Keratinocyte (primary cell): ENCODE measurements around the gene PKD2. TPM values are rescaled to one million over a fixed set of nuclear protein-coding genes. Genes with fewer than 3 reads are reported as not detected.

Experiments used
- DNase-seq: peaks from one replicate; pipeline ENCODE4 v3.0.0-alpha.2; 2011; ENCODE audit warnings: low read depth, missing footprints, low spot score
- FAIRE-seq: peaks from 2 replicates; lab custom pipeline; 2011; peaks lifted over from hg19 to GRCh38; lab: Jason Lieb, UNC
- H2AFZ ChIP-seq: 2 replicates; pipeline ENCODE4 v1.6.0; 2012; ENCODE audit warnings: low read length, control low read depth, inconsistent platforms; ENCODE audit not compliant: control insufficient read depth
- H3K27ac ChIP-seq: 2 replicates; pipeline ENCODE4 v1.5.1; 2011; ENCODE audit warnings: low read length; ENCODE audit not compliant: control insufficient read depth, insufficient read depth
- H3K27me3 ChIP-seq: 3 replicates; pipeline ENCODE4 v1.6.0; 2011; ENCODE audit warnings: low read length; ENCODE audit not compliant: control insufficient read depth, insufficient read depth; ENCODE audit errors: extremely low read depth
- H3K36me3 ChIP-seq, 2 experiments: 2 replicates in 1 of 2; 3 replicates in 1 of 2; pipeline ENCODE4 v1.5.1; 2011; ENCODE audit warnings: low read length in 2 of 2, mild to moderate bottlenecking in 1 of 2; ENCODE audit not compliant: control insufficient read depth in 2 of 2, insufficient read depth in 2 of 2; ENCODE audit errors: extremely low read depth in 1 of 2
- H3K4me1 ChIP-seq: 3 replicates; pipeline ENCODE4 v1.5.1; 2011; ENCODE audit warnings: low read length; ENCODE audit not compliant: control insufficient read depth, insufficient read depth; ENCODE audit errors: extremely low read depth
- H3K4me2 ChIP-seq: 3 replicates; pipeline ENCODE4 v1.6.0; 2011; ENCODE audit warnings: low read depth, low read length; ENCODE audit not compliant: control insufficient read depth, insufficient read depth; ENCODE audit errors: extremely low read depth
- H3K4me3 ChIP-seq, 3 experiments: fragments of 200-600 bp in 1 of 3; sonication (generic) in 1 of 3; 2 replicates in 2 of 3; 3 replicates in 1 of 3; pipeline ENCODE4 v1.5.1; 2011 to 2016; ENCODE audit warnings: low read length in 3 of 3, mild to moderate bottlenecking in 3 of 3, control low read depth in 2 of 3, inconsistent platforms in 1 of 3, low read depth in 1 of 3, mixed read lengths in 1 of 3, mixed run types in 1 of 3, moderate library complexity in 1 of 3; ENCODE audit not compliant: control insufficient read depth in 2 of 3, insufficient read depth in 2 of 3; ENCODE audit errors: extremely low read depth in 1 of 3
- H3K79me2 ChIP-seq: 2 replicates; pipeline ENCODE4 v1.6.0; 2012; ENCODE audit warnings: low read length; ENCODE audit not compliant: control insufficient read depth, insufficient read depth
- H3K9ac ChIP-seq: 3 replicates; pipeline ENCODE4 v1.6.0; 2011; ENCODE audit warnings: low read length; ENCODE audit not compliant: control insufficient read depth, insufficient read depth; ENCODE audit errors: extremely low read depth
- H3K9me1 ChIP-seq: 3 replicates; pipeline ENCODE4 v1.6.0; 2011; ENCODE audit warnings: low read length; ENCODE audit not compliant: control insufficient read depth, insufficient read depth; ENCODE audit errors: extremely low read depth
- H3K9me3 ChIP-seq: 2 replicates; pipeline ENCODE4 v1.5.1; 2012; ENCODE audit warnings: low read depth, low read length; ENCODE audit not compliant: control insufficient read depth
- H4K20me1 ChIP-seq: 3 replicates; pipeline ENCODE4 v1.6.0; 2011; ENCODE audit warnings: low read length; ENCODE audit not compliant: control insufficient read depth, insufficient read depth; ENCODE audit errors: extremely low read depth
- CTCF ChIP-seq, 3 experiments: IDR thresholded peaks in 1 of 3; conservative IDR thresholded peaks in 1 of 3; optimal IDR thresholded peaks in 1 of 3; 2 replicates in 2 of 3; 3 replicates in 1 of 3; pipeline versions ENCODE3 to v1.5.1; 2011; ENCODE audit warnings: low read length in 3 of 3, mild to moderate bottlenecking in 3 of 3, moderate library complexity in 2 of 3, control low read depth in 1 of 3, inconsistent platforms in 1 of 3; ENCODE audit not compliant: insufficient read depth in 2 of 3; ENCODE audit errors: extremely low read depth in 1 of 3
- EZH2 ChIP-seq: IDR thresholded peaks from one replicate; pipeline ENCODE4 v1.6.1; 2012; ENCODE audit warnings: inconsistent platforms, mild to moderate bottlenecking, low read length, moderate library complexity
- dilution Hi-C: fragments of 300-500 bp; cut with MboI; formaldehyde crosslinking; loops from one replicate; pipeline ENCODE4 v1.7.0; 2020; ENCODE audit warnings: low sequenced_read_pairs; ENCODE audit not compliant: extremely low pct_ligation_motif_present
- polyA plus RNA-seq, 5 experiments: library from polyadenylated mRNA; depleted of rRNA in 3 of 5; stranded (reverse) in 3 of 5; stranded (forward) in 1 of 5; unstranded in 1 of 5; fragments of >200 nt; gene quantifications; 1 replicate in 1 of 5; 2 replicates in 3 of 5; 3 replicates in 1 of 5; pipeline versions ENCODE4 v1.2.1 to v1.2.3, GENCODE V29; 2011 to 2012; ENCODE audit warnings: missing spikeins in 2 of 5, low read depth in 1 of 5, low replicate concordance in 1 of 5

Gene PKD2
- polyA plus RNA-seq, 1 donor (not counting 4 experiments of a cell fraction or from before 2014, with no cell fraction given): 21.5 TPM

GRCh38 chr4:88112856-88113255 is 105.4 kb downstream of the PKD2 start:
- Histone ChIP-seq H3K4me2 (no peak overlapping the region), H4K20me1 (no peaks in the 10 kb centered on the region), H3K9me1 (no peaks in the 10 kb centered on the region), H3K9me3 (no peaks in the 10 kb centered on the region), H3K4me3 (no peak overlapping the region), H3K36me3 (no peaks in the 10 kb centered on the region), H3K27ac (no peak overlapping the region), H2AFZ (no peak overlapping the region), H3K4me1 (no peaks in the 10 kb centered on the region), H3K79me2 (no peaks in the 10 kb centered on the region), H3K9ac (no peak overlapping the region), H3K27me3 (no peaks in the 10 kb centered on the region)
- FAIRE-seq: no peak
- TF ChIP-seq CTCF (optimal IDR thresholded peaks at IDR 0.05 in 1 of 3, IDR thresholded peaks at IDR 0.05 in 1 of 3, conservative IDR thresholded peaks at IDR 0.05 in 1 of 3; ENCODE audit: extremely low read depth in 1 of 3, insufficient read depth in 2 of 3, low read length in 3 of 3): no peak
- no peak for TF ChIP-seq EZH2
- DNase-seq: no peak
- dilution Hi-C loops: no loop called here

DNA sequence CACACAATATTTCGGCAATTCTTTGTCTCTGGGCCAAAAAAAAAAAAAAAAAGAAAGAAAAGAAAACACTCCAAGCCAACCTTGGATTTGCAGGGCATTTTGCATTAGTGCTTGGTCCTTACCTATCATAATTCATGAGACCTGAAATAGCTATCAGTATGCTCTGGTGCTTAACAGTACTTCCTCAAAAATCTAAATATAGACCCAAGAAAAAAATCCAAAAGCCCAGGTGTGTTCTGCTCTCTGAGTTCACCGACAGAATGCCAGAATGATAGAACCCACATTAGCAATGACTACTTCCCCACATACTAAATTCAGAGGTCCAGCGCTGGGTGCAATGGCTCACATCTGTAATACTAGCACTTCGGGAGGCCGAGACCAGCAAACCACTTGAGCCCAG is 108.2 kb downstream of the PKD2 start:
- DNase-seq (no peak), FAIRE-seq (no peak)
- dilution Hi-C loops: no loop called here
- Histone ChIP-seq H2AFZ (no peak overlapping the region), H3K79me2 (no peaks in the 10 kb centered on the region), H3K4me3 (no peak overlapping the region), H3K4me2 (no peak overlapping the region), H3K27me3 (no peaks in the 10 kb centered on the region), H3K36me3 (no peaks in the 10 kb centered on the region), H3K9ac (no peak overlapping the region), H4K20me1 (no peaks in the 10 kb centered on the region), H3K4me1 (no peaks in the 10 kb centered on the region), H3K27ac (no peak overlapping the region), H3K9me1 (no peaks in the 10 kb centered on the region), H3K9me3 (peaks cover 8% of the 10 kb centered on the region)
- TF ChIP-seq EZH2 (no peak), CTCF (optimal IDR thresholded peaks at IDR 0.05 in 1 of 3, IDR thresholded peaks at IDR 0.05 in 1 of 3, conservative IDR thresholded peaks at IDR 0.05 in 1 of 3; ENCODE audit: extremely low read depth in 1 of 3, insufficient read depth in 2 of 3, low read length in 3 of 3) (no peak)
